Fibroblast of skin of left quadriceps (primary cell): ENCODE measurements around the gene SESN2.

Experiments used
- DNase-seq, 2 experiments: peaks; one replicate each; pipeline ENCODE4 v3.0.0-alpha.2; 2013; ENCODE audit warnings: low read depth in 2 of 2

Gene SESN2

GRCh38 chr1:28259252-28259933, at the start of gene SESN2:
Gene SESN2 (plus strand): TSS chr1:28259518. CDS start chr1:28259848, 330 bp downstream.
- peak; percentile 98 for DNase-seq

- no peak for DNase-seq
Measured at GRCh38 chr1:28209700-28210099, 49.6 kb upstream of the SESN2 start.

DNA sequence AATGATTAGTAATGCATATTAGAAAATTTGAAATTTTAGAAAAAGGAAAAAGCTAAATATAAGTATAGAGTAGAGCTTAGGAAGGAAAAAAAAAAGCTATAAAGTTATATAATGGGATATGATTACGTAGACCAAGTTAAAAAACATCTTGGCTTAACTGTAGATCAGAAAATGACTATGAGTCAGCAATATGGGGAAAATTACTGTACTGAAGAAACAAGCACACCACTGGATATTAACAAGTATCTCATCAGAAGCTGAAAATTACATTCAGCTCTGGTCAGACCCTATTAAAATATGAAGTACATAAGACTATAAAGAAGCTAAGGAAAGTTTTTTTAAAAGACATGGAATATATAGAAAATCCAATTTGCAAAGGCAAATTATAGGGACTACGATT, 46.0 kb upstream of the SESN2 start:
- DNase-seq: no peak

DNA sequence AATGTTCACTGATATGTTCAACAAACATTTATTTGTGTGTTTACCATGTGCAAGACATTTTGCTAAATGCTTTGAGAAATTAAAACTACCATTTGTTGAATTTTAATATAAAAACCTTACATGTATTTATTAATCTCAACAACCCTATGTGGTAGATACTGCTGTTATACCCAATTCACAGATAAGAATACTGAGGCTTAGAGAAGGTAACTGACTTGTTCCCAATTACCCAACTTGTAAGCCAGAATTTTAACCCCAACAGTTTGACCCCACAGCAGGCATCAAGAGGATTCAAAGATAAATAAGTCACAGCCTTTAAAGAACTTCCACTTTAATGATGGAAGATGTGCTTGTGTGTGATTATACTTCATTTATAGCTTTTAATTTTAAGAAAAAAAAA, 30.2 kb upstream of the SESN2 start:
- DNase-seq: no peak

GRCh38 chr1:28229996-28230395, 29.3 kb upstream of the SESN2 start:
- DNase-seq: no peak

- peak; percentile 62 to 64 for DNase-seq
Measured at GRCh38 chr1:28232558-28233263, 26.6 kb upstream of the SESN2 start, which contains the start of gene DNAJC8. Gene DNAJC8 (minus strand): TSS chr1:28233029. CDS start chr1:28232998, 31 bp downstream.

- DNase-seq: no peak
Measured at GRCh38 chr1:28233264-28233606, 26.1 kb upstream of the SESN2 start.

- peak; percentile 94 for DNase-seq
Measured at GRCh38 chr1:28235755-28236655, 23.3 kb upstream of the SESN2 start, which contains the start of gene ATP5IF1. Gene ATP5IF1 (plus strand): TSS chr1:28236124. CDS start chr1:28236184, 60 bp downstream.

- no peak for DNase-seq
Measured at GRCh38 chr1:28236656-28237322, 22.5 kb upstream of the SESN2 start.

DNA sequence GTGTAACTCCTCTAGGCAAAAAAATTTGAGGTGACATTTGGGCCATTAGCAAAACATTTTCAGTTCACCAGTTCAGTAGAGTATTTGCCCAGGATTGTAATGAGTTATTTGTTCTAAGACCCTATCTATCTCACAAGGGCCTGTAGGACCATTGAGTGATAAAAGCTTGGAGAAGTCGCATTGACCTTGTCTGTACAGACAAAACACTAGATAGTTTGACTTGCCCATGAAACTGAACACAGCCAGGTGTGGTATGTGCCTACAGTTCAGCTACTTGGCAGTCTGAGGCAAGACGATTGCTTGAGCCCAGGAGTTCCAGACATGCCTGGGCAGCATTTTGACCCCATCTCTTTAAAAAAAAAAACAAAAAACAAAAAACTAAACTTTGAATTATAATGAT, 20.3 kb upstream of the SESN2 start:
- DNase-seq: no peak

DNA sequence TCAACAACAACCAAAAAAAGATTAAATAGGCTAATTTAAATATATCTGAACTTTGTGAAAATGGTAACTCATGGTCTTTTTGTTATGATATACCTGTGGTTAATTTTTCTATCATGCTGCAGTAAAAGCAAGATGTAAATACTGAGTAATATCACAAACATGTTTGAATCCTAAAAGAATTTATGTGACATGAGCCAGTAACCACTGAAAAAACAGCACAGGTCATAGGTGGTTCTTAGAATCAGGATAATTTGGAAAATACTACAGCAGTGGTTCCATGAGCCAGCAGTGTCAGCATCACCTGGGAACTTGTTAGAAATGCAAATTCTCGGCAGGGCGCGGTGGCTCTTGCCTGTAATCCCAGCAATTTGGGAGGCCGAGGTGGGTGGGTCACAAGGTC, 19.3 kb upstream of the SESN2 start:
- DNase-seq: no peak

- DNase-seq: no peak
Measured at GRCh38 chr1:28241638-28242241, 17.6 kb upstream of the SESN2 start.

- no peak for DNase-seq
Measured at GRCh38 chr1:28243685-28244311, 15.5 kb upstream of the SESN2 start.

DNA sequence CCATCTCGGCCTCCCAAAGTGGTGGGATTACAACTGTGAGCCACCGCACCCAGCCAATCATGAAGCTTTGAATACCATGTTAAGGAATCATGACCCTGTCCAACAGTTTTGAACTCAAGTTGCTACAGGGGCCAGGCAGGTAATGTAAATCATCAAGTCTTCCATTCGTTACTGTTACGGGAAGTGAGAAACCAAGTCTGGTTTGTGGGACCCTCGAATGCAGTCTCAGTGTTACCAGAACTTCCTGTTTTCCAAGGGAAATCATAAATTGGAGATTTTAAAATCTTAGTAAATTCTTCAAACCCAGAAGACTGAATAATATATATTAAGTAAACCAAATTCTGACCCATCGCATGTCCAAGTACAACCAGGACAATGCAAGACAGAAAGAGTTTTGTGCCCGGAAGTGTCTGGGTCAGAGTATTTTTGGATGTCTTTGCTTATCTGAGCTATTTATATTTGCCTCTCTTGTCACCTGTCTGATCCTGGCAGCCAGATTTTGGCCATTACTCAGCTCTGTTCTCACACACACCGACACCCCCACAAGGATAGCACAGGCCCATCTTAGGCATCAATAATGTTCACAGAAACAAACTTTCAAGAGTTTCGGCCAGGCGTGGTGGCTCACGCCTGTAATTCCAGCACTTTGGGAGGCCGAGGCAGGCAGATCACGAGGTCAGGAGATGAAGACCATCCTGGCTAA, 14.6 kb upstream of the SESN2 start:
- DNase-seq: no peak

DNA sequence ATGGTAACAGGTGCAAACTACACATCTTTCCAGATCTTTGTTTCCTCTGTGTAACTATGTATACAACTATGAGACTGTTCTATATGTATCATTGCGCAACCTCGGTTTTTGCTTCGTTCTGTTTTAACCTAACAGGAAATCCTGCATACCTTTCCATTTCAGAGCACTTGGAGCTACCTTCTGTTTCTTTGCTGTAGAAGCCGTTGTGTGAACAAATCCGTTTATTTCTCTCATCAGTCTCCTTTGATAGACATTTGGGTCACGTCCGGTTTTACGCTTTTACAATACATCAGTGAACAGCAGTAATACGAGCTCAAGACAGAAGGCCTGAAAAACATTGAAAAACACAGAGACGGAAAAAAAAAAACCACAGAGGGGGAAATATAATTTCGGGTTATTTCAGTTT, 12.9 kb upstream of the SESN2 start:
- no peak for DNase-seq

- no peak for DNase-seq
Measured at GRCh38 chr1:28247612-28248272, 11.6 kb upstream of the SESN2 start.

DNA sequence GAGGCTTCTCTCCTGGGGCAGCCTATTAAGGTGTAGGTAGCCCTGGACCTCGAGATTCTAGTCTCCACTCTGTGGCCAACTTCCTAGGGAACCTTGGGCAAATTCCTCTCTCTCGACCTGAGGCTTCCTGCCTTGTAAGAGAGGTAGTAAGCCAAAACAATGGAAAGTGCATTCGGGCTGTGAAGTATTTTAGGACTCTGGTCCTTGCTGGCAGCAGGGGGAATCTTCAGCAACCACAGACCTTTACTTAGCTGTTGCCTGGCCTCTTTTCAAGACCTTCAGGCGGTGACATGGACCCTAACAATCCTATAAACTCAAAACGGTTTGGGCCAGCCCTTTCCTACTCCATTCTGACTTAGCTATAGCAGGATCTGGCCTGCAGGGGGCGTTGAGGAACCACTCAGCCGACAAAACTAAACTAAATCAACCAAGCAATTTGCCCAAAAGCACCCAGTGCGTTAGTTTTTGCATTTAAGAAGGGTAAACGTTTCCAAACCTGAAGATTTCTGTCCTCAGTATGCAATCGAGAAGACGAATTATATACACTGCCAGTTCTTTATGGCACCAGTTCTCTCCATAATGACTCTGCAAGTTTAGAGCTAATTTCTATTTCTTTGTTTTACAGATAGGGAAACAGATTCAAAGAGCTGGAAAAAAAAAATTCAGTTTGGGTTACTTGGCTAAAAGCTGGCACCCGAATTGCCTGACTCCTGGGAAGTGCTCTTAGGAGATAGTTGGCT, 10.9 kb upstream of the SESN2 start:
- peak; percentile 57 to 61 for DNase-seq

DNA sequence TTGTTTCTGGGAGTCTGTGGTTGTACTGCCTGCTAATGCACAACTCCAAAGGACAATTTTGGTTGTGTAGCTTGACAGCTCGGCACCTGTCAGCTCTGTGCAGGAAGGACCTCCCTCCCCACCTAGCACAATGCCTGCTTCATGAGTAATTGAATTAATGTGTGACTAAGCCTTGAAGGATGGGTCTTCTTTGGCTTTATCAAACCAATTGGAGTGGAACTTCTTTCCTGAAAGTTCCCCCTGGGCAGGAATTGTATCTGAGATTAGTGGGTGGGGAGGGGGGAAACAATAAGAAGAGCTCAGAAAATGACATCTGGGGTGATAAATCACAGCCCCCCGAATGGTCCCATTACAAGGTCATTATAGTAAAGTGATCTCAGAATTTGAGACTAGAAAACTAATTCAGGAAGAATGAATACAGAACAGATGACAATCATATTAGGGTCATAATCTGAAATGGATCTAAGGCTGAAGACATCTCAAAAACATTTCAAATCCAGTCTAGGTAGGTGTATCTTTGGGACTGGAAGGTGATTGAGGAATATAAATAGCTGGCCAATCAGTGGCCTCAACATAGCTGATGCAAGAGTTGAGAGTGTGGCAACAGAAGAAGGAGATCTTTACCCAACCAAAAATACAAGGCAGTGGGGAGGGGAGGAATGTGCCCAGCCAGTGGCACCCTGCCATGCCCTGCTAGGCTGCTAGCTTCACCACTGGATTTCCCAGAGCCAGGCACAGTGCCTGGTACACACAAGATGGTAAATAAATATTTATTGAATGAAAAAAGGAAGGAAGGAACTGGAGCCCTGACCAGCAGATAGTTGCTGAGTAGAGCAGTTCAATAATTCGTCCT, 10.1 kb upstream of the SESN2 start:
- peak; percentile 52 to 60 for DNase-seq
